NCI-H526 (cell line): Measurements from ENCODE around the gene ARHGDIB.

Experiments used
- DNase-seq, 2 experiments: peaks; one replicate each; lab custom pipeline; 2025; lab: John Stamatoyannopoulos, UW

Gene ARHGDIB

GRCh38 chr12:14961466-14962152, at the start of gene ARHGDIB:
TSS of gene ARHGDIB (minus strand) at chr12:14961601. CDS start at chr12:14950712, 10,889 bp downstream.
- DNase-seq = no peak

GRCh38 chr12:15011162-15011561, 49.8 kb upstream of the ARHGDIB start:
- peak in 1 of 2 experiments; percentile 21 for DNase-seq

GRCh38 chr12:15007551-15007950, 46.1 kb upstream of the ARHGDIB start:
- DNase-seq = no peak

GRCh38 chr12:15005064-15005463, 43.7 kb upstream of the ARHGDIB start:
- DNase-seq = no peak

GRCh38 chr12:15004421-15004820, 43.0 kb upstream of the ARHGDIB start:
- DNase-seq = no peak

- DNase-seq = no peak
Measured at GRCh38 chr12:15001733-15002382, 40.5 kb upstream of the ARHGDIB start.

- DNase-seq = no peak
Measured at GRCh38 chr12:15000575-15000974, 39.2 kb upstream of the ARHGDIB start.

- DNase-seq = no peak
Measured at GRCh38 chr12:14999695-15000365, 38.4 kb upstream of the ARHGDIB start.

- no peak for DNase-seq
Measured at GRCh38 chr12:14999021-14999694, 37.8 kb upstream of the ARHGDIB start.

GRCh38 chr12:14997998-14998397, 36.6 kb upstream of the ARHGDIB start:
- DNase-seq = no peak

- DNase-seq = peak; percentile 34 to 69
Measured at GRCh38 chr12:14995583-14996425, 34.4 kb upstream of the ARHGDIB start.

GRCh38 chr12:14994610-14995009, 33.2 kb upstream of the ARHGDIB start:
- no peak for DNase-seq

- DNase-seq = no peak
Measured at GRCh38 chr12:14993537-14994266, 32.3 kb upstream of the ARHGDIB start.

GRCh38 chr12:14993117-14993516, 31.7 kb upstream of the ARHGDIB start:
- no peak for DNase-seq

GRCh38 chr12:14992673-14993072, 31.3 kb upstream of the ARHGDIB start:
- DNase-seq = no peak

- no peak for DNase-seq
Measured at GRCh38 chr12:14991069-14991468, 29.7 kb upstream of the ARHGDIB start.

GRCh38 chr12:14989790-14990189, 28.4 kb upstream of the ARHGDIB start:
- DNase-seq = no peak

GRCh38 chr12:14988035-14988434, 26.6 kb upstream of the ARHGDIB start:
- DNase-seq = no peak

GRCh38 chr12:14986449-14986848, 25.0 kb upstream of the ARHGDIB start:
- no peak for DNase-seq

GRCh38 chr12:14984766-14985285, 23.4 kb upstream of the ARHGDIB start:
- DNase-seq = no peak

GRCh38 chr12:14984036-14984435, 22.6 kb upstream of the ARHGDIB start:
- no peak for DNase-seq
